GM19455 (cell line): ENCODE measurements around the gene PQBP1.

Source experiments
- ATAC-seq: cut with Tn5 transposase; IDR thresholded peaks from one replicate; pipeline ENCODE4 v1.9.1; 2021; ENCODE audit not compliant: unreplicated experiment

PQBP1 gene

GRCh38 chrX:48901069-48901468 is 3.3 kb downstream of the PQBP1 start:
- no peak for ATAC-seq

GRCh38 chrX:48902135-48902534 is 4.4 kb downstream of the PQBP1 start:
- no peak for ATAC-seq

DNA sequence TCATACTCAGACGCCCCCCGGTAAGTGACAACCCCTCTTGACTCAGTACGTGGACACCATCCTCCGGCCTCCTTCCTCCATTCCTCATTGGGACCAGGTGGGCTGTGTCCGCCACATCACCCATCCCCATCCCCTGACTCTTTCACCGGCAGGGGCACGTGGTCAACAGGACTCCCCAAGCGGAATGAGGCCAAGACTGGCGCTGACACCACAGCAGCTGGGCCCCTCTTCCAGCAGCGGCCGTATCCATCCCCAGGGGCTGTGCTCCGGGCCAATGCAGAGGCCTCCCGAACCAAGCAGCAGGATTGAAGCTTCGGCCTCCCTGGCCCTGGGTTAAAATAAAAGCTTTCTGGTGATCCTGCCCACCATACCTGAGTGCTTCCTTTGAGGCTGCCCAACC is 5.0 kb downstream of the PQBP1 start:
- no peak for ATAC-seq

DNA sequence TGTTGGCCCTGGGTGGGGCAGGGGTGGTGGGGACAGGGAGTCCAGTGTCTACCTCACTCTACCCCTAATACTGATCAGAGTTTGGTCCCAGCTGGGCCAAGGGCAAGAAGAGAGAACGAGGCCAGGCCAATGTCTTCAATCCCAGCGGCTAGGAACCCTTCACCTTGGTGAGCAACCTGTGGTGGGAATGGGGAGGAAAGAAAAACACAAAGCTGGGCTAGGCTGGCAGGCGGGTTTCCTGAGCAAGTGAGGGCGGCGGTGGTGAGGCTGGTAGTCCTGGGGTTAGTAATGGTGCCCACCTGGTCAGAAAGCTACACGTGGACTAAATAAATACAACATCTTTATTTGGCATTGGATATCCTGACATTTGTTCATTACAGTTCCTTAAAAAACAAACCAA is 5.6 kb downstream of the PQBP1 start:
- ATAC-seq: no peak

- no peak for ATAC-seq
Measured at GRCh38 chrX:48904180-48904579, 6.5 kb downstream of the PQBP1 start.

GRCh38 chrX:48904626-48905025 is 6.9 kb downstream of the PQBP1 start:
- ATAC-seq: no peak

DNA sequence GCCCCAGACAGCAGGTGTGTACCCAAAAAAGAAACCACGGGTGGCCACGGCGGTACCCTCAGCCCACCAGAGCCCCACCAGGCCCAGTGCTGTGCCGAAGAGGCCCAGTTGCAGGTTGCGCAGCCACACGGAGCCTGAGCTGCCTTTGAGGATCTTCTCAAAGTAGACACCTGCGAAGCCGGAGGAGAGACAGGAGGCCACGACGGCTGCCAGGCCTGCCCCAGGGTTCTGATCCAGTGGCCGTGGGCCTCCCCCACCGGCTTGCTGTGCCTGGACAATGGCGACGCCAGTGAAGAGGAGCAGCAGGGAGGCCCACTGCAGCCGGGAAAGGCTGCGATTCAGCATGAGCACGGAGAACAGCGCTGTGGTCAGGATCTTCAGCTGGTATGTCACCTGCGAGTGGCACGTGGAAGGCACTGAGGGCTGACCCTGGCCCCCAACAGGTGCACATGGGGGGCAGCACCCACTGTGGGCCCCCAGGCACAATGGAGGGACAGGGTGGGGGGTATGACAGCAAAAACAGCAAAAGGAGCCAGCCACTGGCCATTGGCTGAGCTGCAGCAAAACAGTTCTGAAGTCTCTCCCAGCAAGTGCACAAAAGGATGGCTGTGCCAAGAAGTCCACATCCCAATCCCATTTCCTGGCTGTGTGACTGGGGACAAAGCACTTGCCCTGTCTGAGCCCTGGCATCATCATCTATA is 7.5 kb downstream of the PQBP1 start:
- ATAC-seq: no peak

DNA sequence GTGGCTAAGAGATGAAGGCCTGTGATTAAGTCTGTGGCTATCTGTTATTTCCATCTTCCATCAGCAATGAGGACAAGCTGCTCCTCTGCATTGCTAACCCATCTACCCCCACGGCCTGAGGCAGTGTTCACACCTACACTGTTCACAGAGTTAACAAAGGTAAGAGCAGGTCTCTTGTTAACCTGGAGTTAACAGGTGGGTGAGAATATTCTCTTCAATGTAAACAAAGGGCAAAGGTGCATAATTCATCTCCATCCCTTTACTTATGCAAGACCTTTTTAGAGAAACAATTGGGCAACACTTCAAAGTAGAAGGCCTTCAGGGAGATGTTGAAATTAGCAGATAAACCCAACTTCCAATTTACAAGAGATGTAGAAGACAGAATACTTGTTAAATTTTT is 10.9 kb downstream of the PQBP1 start:
- no peak for ATAC-seq

DNA sequence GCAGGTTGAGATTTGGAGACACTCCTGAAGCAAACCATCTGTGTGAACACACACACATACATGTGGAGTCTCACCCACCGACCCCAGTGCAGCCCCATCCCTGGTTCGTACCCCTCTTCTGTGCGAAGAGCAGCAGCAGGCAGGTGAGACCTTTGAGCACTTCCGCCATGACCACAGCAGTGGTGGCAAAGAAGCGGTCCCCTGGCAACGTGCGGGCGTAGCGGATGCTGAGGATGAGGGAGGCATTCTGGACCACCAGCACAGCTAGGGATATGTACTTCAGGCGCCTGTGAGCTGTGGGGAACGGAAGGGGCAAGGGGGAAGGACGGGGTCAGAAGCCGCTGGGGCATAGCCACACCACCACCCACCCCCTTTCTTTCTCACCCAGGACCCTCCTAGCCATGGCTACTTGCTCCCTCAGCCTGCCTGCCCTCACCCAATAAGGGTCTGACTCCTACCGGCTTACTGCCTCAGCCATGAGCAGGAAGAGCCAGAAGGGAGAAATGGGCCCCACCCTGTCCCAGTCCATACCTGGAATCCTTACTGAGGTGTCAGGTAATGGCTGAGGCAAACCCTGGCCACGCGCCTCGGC is 12.1 kb downstream of the PQBP1 start:
- no peak for ATAC-seq

GRCh38 chrX:48910926-48911411 is 13.2 kb downstream of the PQBP1 start:
- no peak for ATAC-seq

DNA sequence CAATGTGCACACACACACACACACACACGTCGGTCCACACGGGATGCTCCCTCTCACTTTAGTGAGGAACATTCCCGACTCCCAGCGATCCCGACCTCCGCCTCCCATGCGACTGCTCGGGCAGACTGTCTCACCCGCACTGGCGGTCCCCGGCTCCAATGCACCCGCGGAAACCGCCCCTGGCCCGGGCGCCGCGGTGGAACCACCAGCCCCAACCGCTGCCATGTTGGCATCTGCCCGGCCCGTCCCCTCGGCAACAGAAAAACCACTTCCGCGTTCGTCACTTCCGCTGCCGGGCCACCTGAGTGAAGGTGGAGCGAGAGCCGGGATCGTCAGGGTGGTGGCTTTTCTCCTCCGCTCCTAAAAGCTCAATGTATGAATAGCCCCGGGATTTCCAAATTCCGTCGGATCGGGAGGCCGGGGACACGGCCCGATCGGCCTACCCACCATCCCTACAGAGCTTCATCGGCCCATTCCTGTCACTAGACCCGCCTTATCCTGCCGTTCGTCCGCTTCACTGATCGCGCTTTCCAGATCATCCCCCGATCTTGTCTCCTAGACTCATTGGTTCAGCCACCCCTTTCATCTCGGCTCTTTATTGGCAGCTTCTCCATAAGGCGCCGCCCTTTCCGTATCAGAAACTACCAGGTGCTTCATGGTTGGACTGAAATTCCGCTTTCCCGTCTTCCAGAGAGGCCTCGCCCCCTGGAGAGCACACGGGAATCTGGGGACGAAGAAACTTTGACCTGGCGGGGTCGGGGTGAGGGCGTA is 13.9 kb downstream of the PQBP1 start, which contains the start of gene SLC35A2:
TSS of gene SLC35A2 (minus strand) at position 235 of the 771 bp plus-strand sequence. CDS start at position 225, 10 bp downstream.
- peak; percentile 66 for ATAC-seq

- ATAC-seq: no peak
Measured at GRCh38 chrX:48913605-48914366, 16.1 kb downstream of the PQBP1 start.

- ATAC-seq: no peak
Measured at GRCh38 chrX:48914593-48915493, 17.1 kb downstream of the PQBP1 start.

DNA sequence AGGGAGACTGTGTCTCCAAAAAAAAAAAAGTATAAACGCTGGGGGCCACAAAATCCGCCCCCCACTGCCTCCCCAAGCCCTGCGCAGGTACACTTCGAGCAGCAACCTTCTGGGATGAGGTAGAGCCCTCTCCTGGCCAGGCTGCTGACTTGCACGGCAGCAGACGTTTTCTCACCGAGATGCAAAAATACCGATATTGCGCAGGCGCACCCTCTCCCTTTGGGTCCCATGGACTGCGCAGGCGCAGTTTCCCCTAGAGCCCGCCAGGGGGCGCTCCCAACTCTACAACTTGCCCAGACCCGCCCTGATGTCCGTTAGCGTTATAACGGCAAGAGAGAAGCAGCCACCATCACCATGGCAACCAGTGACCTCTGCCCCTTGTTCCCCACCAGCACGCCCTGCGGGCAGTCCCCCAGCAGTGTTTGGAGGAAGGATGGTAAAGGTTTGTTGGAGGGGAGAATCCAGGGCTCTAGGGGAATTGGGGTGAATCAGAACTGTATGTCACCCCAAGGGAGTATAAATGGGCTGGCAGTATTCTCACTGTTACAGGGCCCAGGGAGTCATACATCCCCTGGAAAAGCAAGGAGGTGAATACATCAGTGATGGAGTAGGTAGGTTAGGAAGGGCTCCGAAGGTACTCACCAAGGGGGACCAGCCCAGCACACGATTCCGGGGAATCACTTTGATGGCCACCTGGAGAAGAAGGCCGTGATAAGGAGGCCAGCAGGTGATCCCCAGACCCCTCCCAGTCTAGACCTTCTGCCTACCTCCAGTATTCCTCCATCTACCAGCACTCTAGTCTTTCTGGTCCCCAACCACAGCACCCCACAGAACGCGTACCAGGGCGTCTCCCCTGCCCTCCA is 19.6 kb downstream of the PQBP1 start:
- ATAC-seq: peak; percentile 40

- ATAC-seq: no peak
Measured at GRCh38 chrX:48918301-48918642, 20.5 kb downstream of the PQBP1 start.

- ATAC-seq: peak; percentile 75
Measured at GRCh38 chrX:48918643-48919340, 21.1 kb downstream of the PQBP1 start, which contains the start of gene PIM2. Gene PIM2 (minus strand): TSS chrX:48919024. CDS start chrX:48918834, 190 bp downstream.

DNA sequence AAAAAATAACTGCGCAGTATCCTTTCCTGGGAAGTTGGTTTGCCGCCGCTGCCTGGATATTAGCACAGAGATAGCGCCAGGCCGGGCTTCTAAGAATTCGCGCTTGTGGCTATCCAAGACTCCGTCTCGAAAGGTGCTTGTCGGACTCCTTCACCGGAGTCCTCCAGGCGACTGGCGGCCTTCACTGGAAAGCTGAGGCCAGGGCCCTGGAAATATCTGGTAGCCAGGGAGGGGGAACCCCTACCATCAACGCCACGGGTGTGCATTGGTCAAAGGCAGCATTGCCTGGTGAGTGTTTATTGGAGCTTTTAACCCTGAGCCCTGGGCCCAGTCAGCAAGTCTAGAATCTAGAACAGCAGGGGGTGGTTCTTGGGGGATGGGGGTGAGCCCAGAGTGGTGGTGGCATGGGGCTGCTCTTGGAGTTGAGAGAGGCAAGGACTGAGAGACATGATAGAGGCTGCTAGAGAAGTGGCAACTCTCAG is 21.7 kb downstream of the PQBP1 start:
- ATAC-seq: no peak

DNA sequence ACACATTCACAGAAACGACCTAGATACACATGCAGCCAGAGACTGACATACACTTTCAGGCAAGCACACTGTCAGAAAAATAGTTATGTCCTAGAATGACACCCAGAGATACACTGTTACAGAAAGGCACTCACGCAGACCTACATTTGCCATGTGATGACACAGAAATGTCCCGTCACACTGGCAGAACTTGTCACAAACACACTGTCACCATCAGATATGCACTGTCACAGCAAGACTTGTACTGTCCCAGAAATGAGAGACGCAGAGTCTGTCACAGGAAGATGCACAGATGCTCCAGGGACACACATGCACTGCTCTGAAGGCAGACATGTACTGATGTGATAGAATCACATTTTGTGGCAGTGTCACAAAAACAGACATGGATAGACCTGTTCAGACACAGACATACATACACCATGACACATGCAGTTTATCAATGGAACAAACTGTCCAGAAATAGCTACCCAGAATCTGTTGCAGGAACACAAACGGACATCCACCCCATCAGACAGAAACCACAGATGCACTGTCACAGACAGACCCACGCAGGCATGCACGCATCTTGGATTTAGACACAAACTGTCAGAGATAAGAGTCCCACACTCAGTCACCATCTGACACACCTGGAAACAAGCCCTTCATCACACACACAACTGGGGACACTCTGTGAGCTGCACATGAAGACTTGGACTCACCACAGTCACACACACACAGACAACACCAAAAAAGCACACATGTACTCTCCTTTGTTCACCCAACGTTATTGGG is 22.4 kb downstream of the PQBP1 start:
- no peak for ATAC-seq
